Measurements from ENCODE around the gene DMC1. TPM values are rescaled to one million over a fixed set of nuclear protein-coding genes. Genes with fewer than 3 reads are reported as not detected.

DMC1 gene, protein sequence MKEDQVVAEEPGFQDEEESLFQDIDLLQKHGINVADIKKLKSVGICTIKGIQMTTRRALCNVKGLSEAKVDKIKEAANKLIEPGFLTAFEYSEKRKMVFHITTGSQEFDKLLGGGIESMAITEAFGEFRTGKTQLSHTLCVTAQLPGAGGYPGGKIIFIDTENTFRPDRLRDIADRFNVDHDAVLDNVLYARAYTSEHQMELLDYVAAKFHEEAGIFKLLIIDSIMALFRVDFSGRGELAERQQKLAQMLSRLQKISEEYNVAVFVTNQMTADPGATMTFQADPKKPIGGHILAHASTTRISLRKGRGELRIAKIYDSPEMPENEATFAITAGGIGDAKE
- 3.5 and 5.6 TPM in 2 replicates for total RNA-seq (2013; cell fraction: nucleolus; rRNA removed)
- 1.0 and 10.8 TPM in 2 replicates for total RNA-seq (2014; rRNA removed)
- 6.0 and 6.7 TPM in 2 replicates for total RNA-seq (2014; rRNA removed; fragmentation: Illumina TruSeq; extraction: Trizol)
- 2.2 and 2.7 TPM in 2 replicates for total RNA-seq (2021)
- polyA plus RNA-seq (2011; ENCODE audit: low read depth), result 1.2 TPM
- 5.9 and 10.5 TPM in 2 replicates for polyA plus RNA-seq (2011; rRNA removed)
- 7.8 and 13.1 TPM in 2 replicates for polyA plus RNA-seq (2011; cell fraction: cytosol; rRNA removed)
- polyA plus RNA-seq (2011; cell fraction: nucleus; rRNA removed), result 3.4 and 5.6 TPM in 2 replicates
- 2.8 and 7.7 TPM in 2 replicates for polyA plus RNA-seq (2012)
- polyA plus RNA-seq (2014; fragmentation: Illumina TruSeq; extraction: Trizol), result 2.4 and 5.5 TPM in 2 replicates
- polyA plus RNA-seq (2014; fragmentation: Nextera tagmentation; extraction: Ambion mirVana), result 1 to 10 TPM; 1.5 to 3.5 TPM
- 19.0 and 21.0 TPM in 2 replicates for polyA plus RNA-seq (2014; rRNA removed)
- 1 to 10 TPM; 3.8 to 5.3 TPM for polyA plus RNA-seq (2016; fragmentation: Nextera tagmentation; extraction: Ambion mirVana)
- polyA minus RNA-seq (2011; rRNA and poly(A)+ RNA removed), result 4.8 and 11.9 TPM in 2 replicates
- polyA minus RNA-seq (2011; cell fraction: cytosol; rRNA and poly(A)+ RNA removed), result 5.2 and 7.6 TPM in 2 replicates
- 0.85 and 7.3 TPM in 2 replicates for polyA minus RNA-seq (2011; cell fraction: nucleus; rRNA and poly(A)+ RNA removed)
- Bru-seq, nascent RNA, result percentile 41 among the genes with signal in this experiment
- BruChase-seq, experiment 1, labeled RNA remaining after a 6-hour chase, result percentile 32 among the genes with signal in this experiment
- percentile 34 among the genes with signal in this experiment for BruChase-seq, experiment 2, labeled RNA remaining after a 2-hour chase
- long read RNA-seq, experiment 1, partial matches to known transcripts, result 0 of 7 reads
- long read RNA-seq, experiment 1, other reads (novel, unspliced or antisense), result 7 of 7 reads
- long read RNA-seq, experiment 2, partial matches to known transcripts, result 0 of 19 reads
- long read RNA-seq, experiment 2, other reads (novel, unspliced or antisense), result 16 of 19 reads

DNA sequence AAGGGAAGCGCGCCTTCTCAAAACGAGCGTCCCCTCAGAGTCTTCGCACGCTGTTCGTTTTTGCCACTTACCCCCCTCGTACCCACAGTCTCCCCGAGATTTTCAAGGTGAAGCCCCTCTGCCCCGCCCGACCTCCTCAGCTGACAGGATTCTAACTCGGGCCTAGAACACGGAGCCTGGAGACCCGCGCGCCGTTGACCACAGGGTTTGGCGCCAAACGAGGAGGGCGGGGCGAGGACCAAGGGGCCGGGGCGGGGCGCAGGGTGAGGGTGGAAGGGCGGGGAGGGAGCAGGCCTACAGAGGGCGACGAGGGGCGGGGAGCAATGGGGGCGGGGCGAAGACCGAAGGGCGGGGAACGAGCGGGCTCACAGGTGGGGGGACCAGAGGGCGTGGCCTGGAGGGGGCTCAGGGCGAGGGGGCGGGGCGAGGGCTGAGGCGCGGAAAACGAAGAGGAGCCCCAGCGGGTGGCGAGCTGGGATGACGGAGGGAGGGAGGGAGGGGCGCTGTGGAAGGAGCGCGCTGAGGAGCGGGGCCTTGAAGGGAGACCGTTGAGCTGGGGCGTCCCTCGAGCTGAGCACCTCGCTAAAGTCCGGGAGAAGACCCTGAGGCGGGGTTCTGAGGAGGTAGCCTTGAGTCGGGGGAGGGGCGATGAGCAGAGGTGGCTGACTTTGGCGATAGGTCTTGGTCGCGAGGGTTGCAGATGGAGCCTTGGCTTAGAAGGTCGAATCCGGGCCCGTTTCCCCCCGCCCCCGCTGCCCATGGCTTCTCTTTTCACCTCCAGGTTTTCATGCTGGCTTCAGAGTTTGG, at the start of gene DMC1:
Gene DMC1 (minus strand): TSS at position 212 of the 807 bp plus-strand sequence. CDS start 1,927 bp downstream, outside the sequence.
- ATAC-seq (peak; percentile 92), FAIRE-seq (peak; percentile 44), DNase-seq (ENCODE audit: low read depth, low spot score) (peak; percentile 73)
- intact Hi-C loops (cut with micrococcal nuclease; ENCODE audit: unreplicated experiment), result loop anchor here (1.0 to 10.0 kb wide), 5 partner anchors 65 to 513 kb away; partner anchors contain the start of gene PICK1
- RAD21 ChIA-PET (ENCODE audit: unreplicated experiment), result interaction anchor here (0.9 to 4.9 kb wide), 5 partner anchors 67 to 517 kb away, joined by 3 to 49 read pairs (median 5); no protein-coding TSS in a partner anchor
- H3K9ac ChIP-seq (ENCODE audit: control insufficient read depth, insufficient read depth, low read length), result peak within 1 kb of the TSS; percentile 76
- BruUV-seq (replicated peaks), result no TSS peak
- peak within 1 kb of the TSS; percentile 96 for H3K4me2 ChIP-seq (ENCODE audit: control insufficient read depth, insufficient read depth)
- SMC1A ChIA-PET (ENCODE audit: uncharacterized antibody, unreplicated experiment), result interaction anchor here (0.7 to 2.9 kb wide), 7 partner anchors 28 to 518 kb away, joined by 3 to 22 read pairs (median 3); no protein-coding TSS in a partner anchor
- H3K9me3 ChIP-seq (replicated peaks; ENCODE audit: control insufficient read depth, insufficient read depth, low read length), result no peaks in the 10 kb centered on the region
- H3K36me3 ChIP-seq (ENCODE audit: control insufficient read depth in 2 of 2, insufficient read depth in 2 of 2, low read length in 1 of 2), result no peaks in the 10 kb centered on the region
- WGBS (ENCODE audit: insufficient coverage, insufficient replicate concordance, low lambda C conversion rate, missing lambda C conversion rate), result under 1% methylated on average over 40 of the region's 64 CpGs
- peak within 1 kb of the TSS; percentile 77 for H3K4me3 ChIP-seq
- POLR2A ChIA-PET, result interaction anchor here (0.5 to 2.1 kb wide), 8 partner anchors 19 to 518 kb away, joined by 3 to 5 read pairs (median 4); no protein-coding TSS in a partner anchor
- H4K20me1 ChIP-seq (ENCODE audit: control insufficient read depth, insufficient read depth), result no peaks in the 10 kb centered on the region
- peak within 1 kb of the TSS; percentile 55 for H3K27ac ChIP-seq (ENCODE audit: control insufficient read depth, insufficient read depth)
- peaks cover 7% of the 10 kb centered on the region; the same call in 1 of the 2 replicates for H3K4me1 ChIP-seq (ENCODE audit: control insufficient read depth, insufficient read depth, low read length)
- no peaks in the 10 kb centered on the region for H3K79me2 ChIP-seq (ENCODE audit: control insufficient read depth, insufficient read depth, low read length)
- H2AFZ ChIP-seq (ENCODE audit: control insufficient read depth, low read depth, low read length), result peak within 1 kb of the TSS; percentile 97
- in situ Hi-C loops (cut with MboI), result loop anchor here (5.0 kb wide), 1 partner anchor 518 kb away; no protein-coding TSS in a partner anchor
- H3K27me3 ChIP-seq (replicated peaks in 1 of 2; ENCODE audit: control insufficient read depth in 2 of 2, insufficient read depth in 2 of 2, low read length in 1 of 2), result no peaks in the 10 kb centered on the region
- CTCF ChIA-PET, result interaction anchor here (1.2 to 5.3 kb wide), 5 partner anchors 59 to 516 kb away, joined by 4 to 75 read pairs (median 11); partner anchors contain the start of gene PICK1
- peak in 1 of 2 experiments; percentile 49; a peak in 1 of 3 replicates for TF ChIP-seq EGR1 (IDR thresholded peaks at IDR 0.05; ENCODE audit: borderline replicate concordance in 1 of 2, low read depth in 2 of 2, low read length in 2 of 2)
- TF ChIP-seq CREB1 (IDR thresholded peaks at IDR 0.05; ENCODE audit: low read depth), result peak; percentile 62; the same call in 1 of the 2 replicates
- TF ChIP-seq, protein P1, sequence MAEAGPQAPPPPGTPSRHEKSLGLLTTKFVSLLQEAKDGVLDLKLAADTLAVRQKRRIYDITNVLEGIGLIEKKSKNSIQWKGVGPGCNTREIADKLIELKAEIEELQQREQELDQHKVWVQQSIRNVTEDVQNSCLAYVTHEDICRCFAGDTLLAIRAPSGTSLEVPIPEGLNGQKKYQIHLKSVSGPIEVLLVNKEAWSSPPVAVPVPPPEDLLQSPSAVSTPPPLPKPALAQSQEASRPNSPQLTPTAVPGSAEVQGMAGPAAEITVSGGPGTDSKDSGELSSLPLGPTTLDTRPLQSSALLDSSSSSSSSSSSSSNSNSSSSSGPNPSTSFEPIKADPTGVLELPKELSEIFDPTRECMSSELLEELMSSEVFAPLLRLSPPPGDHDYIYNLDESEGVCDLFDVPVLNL (IDR thresholded peaks at IDR 0.05; ENCODE audit: low read depth, low read length), result 0 out of 2 replicates have a peak, but pooled peaks have one; percentile 58
- TF ChIP-seq POLR2AphosphoS5 (IDR thresholded peaks at IDR 0.05; ENCODE audit: low read length), result 0 out of 2 replicates have a peak, but pooled peaks have one; percentile 46
- peak; percentile 18; the same call in 1 of the 2 replicates for TF ChIP-seq SPI1 (IDR thresholded peaks at IDR 0.05; ENCODE audit: borderline replicate concordance, insufficient read depth, low read depth, low read length)
- peak; percentile 49; the same call in 1 of the 3 replicates for TF ChIP-seq POU2F2 (IDR thresholded peaks at IDR 0.05; ENCODE audit: borderline replicate concordance, low read depth, low read length)
- 0 out of 2 replicates have a peak, but pooled peaks have one; percentile 60 for TF ChIP-seq TARDBP (IDR thresholded peaks at IDR 0.05; ENCODE audit: borderline replicate concordance)
- peak; percentile 87 for TF ChIP-seq RUNX3 (IDR thresholded peaks at IDR 0.05; ENCODE audit: low read length)
- TF ChIP-seq RB1 (IDR thresholded peaks at IDR 0.05; ENCODE audit: borderline replicate concordance), result peak; percentile 98; the same call in 1 of the 2 replicates
- TF ChIP-seq, protein P2, sequence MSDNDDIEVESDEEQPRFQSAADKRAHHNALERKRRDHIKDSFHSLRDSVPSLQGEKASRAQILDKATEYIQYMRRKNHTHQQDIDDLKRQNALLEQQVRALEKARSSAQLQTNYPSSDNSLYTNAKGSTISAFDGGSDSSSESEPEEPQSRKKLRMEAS (IDR thresholded peaks at IDR 0.05; ENCODE audit: low read depth, low read length), result 0 out of 2 replicates have a peak, but pooled peaks have one; percentile 37
- TF ChIP-seq BHLHE40 (IDR thresholded peaks at IDR 0.05; ENCODE audit: borderline replicate concordance in 1 of 2, low read depth in 2 of 2, low read length in 1 of 2), result no peak
- TF ChIP-seq ETV6 (conservative IDR thresholded peaks at IDR 0.05 in 1 of 2, IDR thresholded peaks at IDR 0.05 in 1 of 2; ENCODE audit: borderline replicate concordance in 1 of 2, low read depth in 1 of 2), result no peak
- TF ChIP-seq YBX1 (IDR thresholded peaks at IDR 0.05), result no peak
- TF ChIP-seq NRF1 (conservative IDR thresholded peaks at IDR 0.05; ENCODE audit: low read depth, low read length), result no peak
- TF ChIP-seq SMARCA5 (IDR thresholded peaks at IDR 0.05), result no peak; the same call in 1 of the 2 replicates

Data from GM12878 (cell line).